HepG2 (cell line): ENCODE measurements around the gene LRRC3C. TPM values are rescaled to one million over a fixed set of nuclear protein-coding genes. Genes with fewer than 3 reads are reported as not detected.

Source experiments
- ARNTL ChIP-seq: sonication (generic); formaldehyde crosslinking; IDR thresholded peaks from 2 replicates; pipeline ENCODE4 v1.4.0; 2020; ENCODE audit warnings: mild to moderate bottlenecking, missing genetic modification reagents
- ATF7-NPFF ChIP-seq: sonication (generic); formaldehyde crosslinking; IDR thresholded peaks from 2 replicates; pipeline ENCODE4 v1.8.1; 2023; ENCODE audit warnings: mild to moderate bottlenecking, low read depth, missing genetic modification reagents, moderate library complexity
- CBX1 ChIP-seq: IDR thresholded peaks from one replicate; pipeline ENCODE4 v1.6.1; 2016; ENCODE audit warnings: antibody characterized with exemption, low read depth
- CCAR2 ChIP-seq: fragments of 200-400 bp; formaldehyde crosslinking; optimal IDR thresholded peaks from 2 replicates; pipeline ENCODE3; 2018; ENCODE audit warnings: low read depth, mild to moderate bottlenecking, low read length, moderate library complexity
- CENPT ChIP-seq: sonication (generic); formaldehyde crosslinking; IDR thresholded peaks from 2 replicates; pipeline ENCODE4 v1.8.0; 2022; ENCODE audit warnings: low read depth, mild to moderate bottlenecking, moderate library complexity, missing genetic modification reagents
- KMT2B ChIP-seq: IDR thresholded peaks from 2 replicates; pipeline ENCODE4 v1.6.1; 2016; ENCODE audit warnings: missing genetic modification reagents, missing compliant biosample characterization
- MTF1 ChIP-seq: sonication (generic); formaldehyde crosslinking; IDR thresholded peaks from 2 replicates; pipeline ENCODE4 v1.5.0; 2020; ENCODE audit warnings: missing genetic modification reagents
- RFX5 ChIP-seq: IDR thresholded peaks from 2 replicates; pipeline ENCODE4 v1.6.1; 2011; ENCODE audit warnings: low read depth, low read length, improper control_type of control experiment
- SIX1 ChIP-seq: sonication (generic); formaldehyde crosslinking; IDR thresholded peaks from 2 replicates; pipeline ENCODE4 v1.4.0; 2020; ENCODE audit warnings: missing genetic modification reagents, borderline replicate concordance
- ZFY ChIP-seq: sonication (generic); formaldehyde crosslinking; IDR thresholded peaks from 2 replicates; pipeline ENCODE4 v1.4.0; 2020; ENCODE audit warnings: missing genetic modification reagents
- ZNF12 ChIP-seq: sonication (generic); formaldehyde crosslinking; IDR thresholded peaks from 2 replicates; pipeline ENCODE4 v1.5.0; 2020; ENCODE audit warnings: missing genetic modification reagents
- ZNF234 ChIP-seq: sonication (generic); formaldehyde crosslinking; conservative IDR thresholded peaks from 2 replicates; pipeline ENCODE4 v1.5.1; 2020; ENCODE audit warnings: mild to moderate bottlenecking, missing genetic modification reagents
- ZNF460 ChIP-seq: sonication (generic); formaldehyde crosslinking; IDR thresholded peaks from 2 replicates; pipeline ENCODE4 v1.5.1; 2020; ENCODE audit warnings: missing genetic modification reagents, mild to moderate bottlenecking, borderline replicate concordance
- ZNF614 ChIP-seq: IDR thresholded peaks from 2 replicates; pipeline ENCODE4 v1.6.1; 2018; ENCODE audit warnings: missing biosample characterization, missing genetic modification reagents, inconsistent platforms, borderline replicate concordance
- ZNF724P ChIP-seq: sonication (generic); formaldehyde crosslinking; IDR thresholded peaks from 2 replicates; pipeline ENCODE4 v1.8.0; 2022; ENCODE audit warnings: missing genetic modification reagents, borderline replicate concordance
- ZNF773 ChIP-seq: sonication (generic); formaldehyde crosslinking; IDR thresholded peaks from 2 replicates; pipeline ENCODE4 v1.4.0; 2020; ENCODE audit warnings: missing genetic modification reagents, borderline replicate concordance
- ZNF883 ChIP-seq: sonication (generic); formaldehyde crosslinking; IDR thresholded peaks from 2 replicates; pipeline ENCODE4 v1.5.1; 2020; ENCODE audit warnings: mild to moderate bottlenecking, missing genetic modification reagents; ENCODE audit errors: not compliant biosample characterization
- polyA plus RNA-seq, 8 experiments: library from polyadenylated mRNA; depleted of rRNA in 3 of 8; stranded (reverse) in 7 of 8; unstranded in 1 of 8; fragments of >200 nt; fragmentation: Illumina TruSeq in 4 of 8; extraction: Trizol in 4 of 8; gene quantifications; 2 replicates each; pipeline versions ENCODE4 v1.2.1 to v1.2.3, GENCODE V29; 2011 to 2016; ENCODE audit warnings: low read depth in 4 of 8, missing spikeins in 1 of 8, mixed read lengths in 1 of 8; ENCODE audit not compliant: insufficient read depth in 1 of 8
- total RNA-seq, 5 experiments: library from RNA; depleted of rRNA; stranded (reverse); fragments of >200 nt; fragmentation: Illumina TruSeq; extraction: Trizol; gene quantifications; 2 replicates each; pipeline ENCODE4 v1.2.3, GENCODE V29; 2016; ENCODE audit warnings: low read depth in 1 of 5
- TF ChIP-seq, protein P1 (sequence below): sonication (generic); formaldehyde crosslinking; IDR thresholded peaks from 2 replicates; pipeline ENCODE4 v1.9.0; 2021; ENCODE audit warnings: mild to moderate bottlenecking, missing genetic modification reagents
- TF ChIP-seq, protein P2 (sequence below): sonication (generic); formaldehyde crosslinking; IDR thresholded peaks from 2 replicates; pipeline ENCODE4 v1.5.0; 2020; ENCODE audit warnings: mild to moderate bottlenecking, missing genetic modification reagents
- TF ChIP-seq, protein P3 (sequence below): IDR thresholded peaks from 2 replicates; pipeline ENCODE4 v1.6.1; 2012; ENCODE audit warnings: inconsistent platforms

LRRC3C gene
- total and polyA plus RNA-seq, 2 of the 13 experiments (the other 11 are each of a cell fraction or from before 2014, with no cell fraction given), result 0.17 TPM; not detected in 1

DNA sequence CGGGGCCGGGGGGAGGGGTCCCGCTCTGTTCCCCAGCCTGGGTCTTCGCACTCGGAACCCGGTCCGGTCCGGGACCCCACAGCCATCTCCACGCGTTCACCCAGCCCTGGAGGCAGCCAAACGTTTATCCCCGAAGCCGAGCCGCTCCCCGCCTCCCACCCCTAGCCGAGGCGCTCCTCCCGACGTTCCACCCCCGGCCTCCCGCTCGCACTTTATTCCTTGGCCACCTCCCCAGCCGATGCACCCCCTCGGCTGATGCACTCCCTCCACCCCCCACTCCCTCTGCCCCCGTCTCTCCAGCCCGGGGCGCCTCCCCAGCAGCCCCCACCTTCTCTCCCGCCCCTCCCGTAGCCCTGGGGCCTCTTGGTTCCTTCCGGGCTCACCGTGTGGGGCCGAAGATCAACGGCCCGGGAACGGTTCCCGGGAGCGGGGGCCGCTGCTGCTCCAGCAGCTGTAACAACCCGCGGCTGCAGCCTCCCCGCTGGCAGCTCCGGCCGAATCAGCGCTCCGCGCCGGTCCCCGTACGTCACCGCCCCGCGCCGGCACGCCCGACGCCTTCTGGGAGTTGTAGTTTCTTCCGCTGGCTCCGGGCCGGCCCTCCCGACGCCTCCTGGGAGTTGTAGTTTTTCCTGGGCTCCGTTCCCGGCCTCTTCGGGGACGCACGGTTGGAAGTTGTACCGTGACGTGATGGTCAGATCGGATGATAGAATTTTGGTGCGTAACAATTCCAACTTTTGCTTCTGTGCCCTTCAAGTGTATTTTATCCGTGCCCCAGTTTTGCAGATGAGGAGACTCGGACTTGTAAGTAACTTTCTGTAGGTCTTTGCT is at the start of gene LRRC3C, which contains the start of gene ORMDL3 (continued):
- TF ChIP-seq, protein P1, sequence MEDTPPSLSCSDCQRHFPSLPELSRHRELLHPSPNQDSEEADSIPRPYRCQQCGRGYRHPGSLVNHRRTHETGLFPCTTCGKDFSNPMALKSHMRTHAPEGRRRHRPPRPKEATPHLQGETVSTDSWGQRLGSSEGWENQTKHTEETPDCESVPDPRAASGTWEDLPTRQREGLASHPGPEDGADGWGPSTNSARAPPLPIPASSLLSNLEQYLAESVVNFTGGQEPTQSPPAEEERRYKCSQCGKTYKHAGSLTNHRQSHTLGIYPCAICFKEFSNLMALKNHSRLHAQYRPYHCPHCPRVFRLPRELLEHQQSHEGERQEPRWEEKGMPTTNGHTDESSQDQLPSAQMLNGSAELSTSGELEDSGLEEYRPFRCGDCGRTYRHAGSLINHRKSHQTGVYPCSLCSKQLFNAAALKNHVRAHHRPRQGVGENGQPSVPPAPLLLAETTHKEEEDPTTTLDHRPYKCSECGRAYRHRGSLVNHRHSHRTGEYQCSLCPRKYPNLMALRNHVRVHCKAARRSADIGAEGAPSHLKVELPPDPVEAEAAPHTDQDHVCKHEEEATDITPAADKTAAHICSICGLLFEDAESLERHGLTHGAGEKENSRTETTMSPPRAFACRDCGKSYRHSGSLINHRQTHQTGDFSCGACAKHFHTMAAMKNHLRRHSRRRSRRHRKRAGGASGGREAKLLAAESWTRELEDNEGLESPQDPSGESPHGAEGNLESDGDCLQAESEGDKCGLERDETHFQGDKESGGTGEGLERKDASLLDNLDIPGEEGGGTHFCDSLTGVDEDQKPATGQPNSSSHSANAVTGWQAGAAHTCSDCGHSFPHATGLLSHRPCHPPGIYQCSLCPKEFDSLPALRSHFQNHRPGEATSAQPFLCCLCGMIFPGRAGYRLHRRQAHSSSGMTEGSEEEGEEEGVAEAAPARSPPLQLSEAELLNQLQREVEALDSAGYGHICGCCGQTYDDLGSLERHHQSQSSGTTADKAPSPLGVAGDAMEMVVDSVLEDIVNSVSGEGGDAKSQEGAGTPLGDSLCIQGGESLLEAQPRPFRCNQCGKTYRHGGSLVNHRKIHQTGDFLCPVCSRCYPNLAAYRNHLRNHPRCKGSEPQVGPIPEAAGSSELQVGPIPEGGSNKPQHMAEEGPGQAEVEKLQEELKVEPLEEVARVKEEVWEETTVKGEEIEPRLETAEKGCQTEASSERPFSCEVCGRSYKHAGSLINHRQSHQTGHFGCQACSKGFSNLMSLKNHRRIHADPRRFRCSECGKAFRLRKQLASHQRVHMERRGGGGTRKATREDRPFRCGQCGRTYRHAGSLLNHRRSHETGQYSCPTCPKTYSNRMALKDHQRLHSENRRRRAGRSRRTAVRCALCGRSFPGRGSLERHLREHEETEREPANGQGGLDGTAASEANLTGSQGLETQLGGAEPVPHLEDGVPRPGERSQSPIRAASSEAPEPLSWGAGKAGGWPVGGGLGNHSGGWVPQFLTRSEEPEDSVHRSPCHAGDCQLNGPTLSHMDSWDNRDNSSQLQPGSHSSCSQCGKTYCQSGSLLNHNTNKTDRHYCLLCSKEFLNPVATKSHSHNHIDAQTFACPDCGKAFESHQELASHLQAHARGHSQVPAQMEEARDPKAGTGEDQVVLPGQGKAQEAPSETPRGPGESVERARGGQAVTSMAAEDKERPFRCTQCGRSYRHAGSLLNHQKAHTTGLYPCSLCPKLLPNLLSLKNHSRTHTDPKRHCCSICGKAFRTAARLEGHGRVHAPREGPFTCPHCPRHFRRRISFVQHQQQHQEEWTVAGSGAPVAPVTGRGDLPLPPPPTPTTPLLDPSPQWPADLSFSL, result no peak
- TF ChIP-seq RFX5 (peak; percentile 67), CENPT (CRISPR knock-in tag) (no peak), CBX1 (peak; percentile 51), ZNF724P (CRISPR knock-in tag) (no peak), ARNTL (peak; percentile 59), ZFY (peak; percentile 97), ATF7-NPFF (CRISPR knock-in tag) (peak; percentile 28), ZNF773 (CRISPR knock-in tag) (peak; percentile 75; the same call in 1 of the 2 replicates), ZNF234 (CRISPR knock-in tag) (no peak), SIX1 (CRISPR knock-in tag) (no peak; the same call in 1 of the 2 replicates), ZNF12 (CRISPR knock-in tag) (0 out of 2 replicates have a peak, but pooled peaks have one; percentile 23), ZNF614 (CRISPR knock-in tag) (0 out of 2 replicates have a peak, but pooled peaks have one; percentile 75), KMT2B (CRISPR knock-in tag) (peak; percentile 67; the same call in 1 of the 2 replicates), ZNF883 (CRISPR knock-in tag) (no peak), MTF1 (CRISPR knock-in tag) (0 out of 2 replicates have a peak, but pooled peaks have one; percentile 13), CCAR2 (no peak), ZNF460 (CRISPR knock-in tag) (no peak; the same call in 1 of the 2 replicates)
- TF ChIP-seq, protein P2, sequence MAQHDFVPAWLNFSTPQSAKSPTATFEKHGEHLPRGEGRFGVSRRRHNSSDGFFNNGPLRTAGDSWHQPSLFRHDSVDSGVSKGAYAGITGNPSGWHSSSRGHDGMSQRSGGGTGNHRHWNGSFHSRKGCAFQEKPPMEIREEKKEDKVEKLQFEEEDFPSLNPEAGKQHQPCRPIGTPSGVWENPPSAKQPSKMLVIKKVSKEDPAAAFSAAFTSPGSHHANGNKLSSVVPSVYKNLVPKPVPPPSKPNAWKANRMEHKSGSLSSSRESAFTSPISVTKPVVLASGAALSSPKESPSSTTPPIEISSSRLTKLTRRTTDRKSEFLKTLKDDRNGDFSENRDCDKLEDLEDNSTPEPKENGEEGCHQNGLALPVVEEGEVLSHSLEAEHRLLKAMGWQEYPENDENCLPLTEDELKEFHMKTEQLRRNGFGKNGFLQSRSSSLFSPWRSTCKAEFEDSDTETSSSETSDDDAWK (CRISPR knock-in tag), result no peak
- TF ChIP-seq, protein P3, sequence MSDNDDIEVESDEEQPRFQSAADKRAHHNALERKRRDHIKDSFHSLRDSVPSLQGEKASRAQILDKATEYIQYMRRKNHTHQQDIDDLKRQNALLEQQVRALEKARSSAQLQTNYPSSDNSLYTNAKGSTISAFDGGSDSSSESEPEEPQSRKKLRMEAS, result no peak
